WTC11 (cell line): ENCODE measurements around the gene CYP4F22. TPM values are rescaled to one million over a fixed set of nuclear protein-coding genes. Genes with fewer than 3 reads are reported as not detected.

Experiments used
- ATAC-seq: fragments of 200-7000 bp; cut with Tn5 transposase; 2 replicates; pipeline ENCODE4 v1.10.0; 2021; ENCODE audit warnings: mild to moderate bottlenecking, moderate library complexity
- CTCF ChIA-PET: fragments of 300-600 bp; sonication (Branson Sonifier 250); formaldehyde crosslinking; loops from one replicate; lab custom pipeline; 2021; ENCODE audit warnings: antibody characterized with exemption; lab: Charles Lee
- POLR2A ChIA-PET: fragments of 350-600 bp; sonication (Branson Sonifier 250); formaldehyde crosslinking; loops from one replicate; lab custom pipeline; 2021; ENCODE audit warnings: antibody characterized with exemption; lab: Charles Lee
- DNase-seq: peaks from one replicate; pipeline ENCODE4 v3.0.0; 2021; ENCODE audit warnings: low spot score
- H3K27ac Mint-ChIP-seq: 2 replicates; pipeline ENCODE4 v1.8.0; 2021; ENCODE audit warnings: mixed read lengths
- H3K27me3 Mint-ChIP-seq: 2 replicates; pipeline ENCODE4 v1.8.0; 2021; ENCODE audit warnings: low read depth, mild to moderate bottlenecking, moderate library complexity, mixed read lengths
- H3K36me3 Mint-ChIP-seq: 2 replicates; pipeline ENCODE4 v1.8.0; 2021; ENCODE audit warnings: mixed read lengths
- H3K4me1 Mint-ChIP-seq: 2 replicates; pipeline ENCODE4 v1.8.0; 2022; ENCODE audit warnings: mixed read lengths
- H3K4me3 Mint-ChIP-seq: 2 replicates; pipeline ENCODE4 v1.8.0; 2021; ENCODE audit warnings: mild to moderate bottlenecking, moderate library complexity, mixed read lengths
- H3K9me3 Mint-ChIP-seq: 2 replicates; pipeline ENCODE4 v1.8.0; 2021; ENCODE audit warnings: mixed read lengths
- CREM ChIP-seq: sonication (generic); formaldehyde crosslinking; IDR thresholded peaks from 2 replicates; pipeline ENCODE4 v1.8.1; 2022; ENCODE audit warnings: mild to moderate bottlenecking, missing genetic modification reagents, moderate library complexity
- E2F4 ChIP-seq: sonication (generic); formaldehyde crosslinking; IDR thresholded peaks from 2 replicates; pipeline ENCODE4 v1.8.1; 2022; ENCODE audit warnings: low read depth, mild to moderate bottlenecking, moderate library complexity, missing genetic modification reagents, borderline replicate concordance
- ELF4 ChIP-seq: sonication (generic); formaldehyde crosslinking; IDR thresholded peaks from 2 replicates; pipeline ENCODE4 v1.8.1; 2022; ENCODE audit warnings: low read depth, mild to moderate bottlenecking, moderate library complexity, missing genetic modification reagents
- ETV6 ChIP-seq: sonication (generic); formaldehyde crosslinking; IDR thresholded peaks from 2 replicates; pipeline ENCODE4 v1.8.1; 2022; ENCODE audit warnings: mild to moderate bottlenecking, missing genetic modification reagents
- HMGXB4 ChIP-seq: sonication (generic); formaldehyde crosslinking; IDR thresholded peaks from 2 replicates; pipeline ENCODE4 v1.8.1; 2023; ENCODE audit warnings: mild to moderate bottlenecking, moderate library complexity, missing genetic modification reagents
- JUN ChIP-seq: sonication (generic); formaldehyde crosslinking; IDR thresholded peaks from 2 replicates; pipeline ENCODE4 v1.8.0; 2023; ENCODE audit warnings: mild to moderate bottlenecking, missing genetic modification reagents
- OVOL2 ChIP-seq: fragments of 250-450 bp; sonication (Bioruptor Pico); IDR thresholded peaks from 2 replicates; pipeline ENCODE4 v1.9.0; 2021; ENCODE audit warnings: mild to moderate bottlenecking, borderline replicate concordance
- STAT6 ChIP-seq: sonication (generic); formaldehyde crosslinking; conservative IDR thresholded peaks from 2 replicates; pipeline ENCODE4 v1.8.1; 2023; ENCODE audit warnings: mild to moderate bottlenecking, low read depth, missing genetic modification reagents, moderate library complexity
- USF1 ChIP-seq: sonication (generic); formaldehyde crosslinking; IDR thresholded peaks from 2 replicates; pipeline ENCODE4 v1.8.0; 2022; ENCODE audit warnings: mild to moderate bottlenecking, missing genetic modification reagents
- ZNF232 ChIP-seq: sonication (generic); formaldehyde crosslinking; IDR thresholded peaks from 2 replicates; pipeline ENCODE4 v1.8.0; 2022; ENCODE audit warnings: mild to moderate bottlenecking, missing genetic modification reagents
- ZNF281 ChIP-seq: sonication (generic); formaldehyde crosslinking; IDR thresholded peaks from 2 replicates; pipeline ENCODE4 v1.8.0; 2023; ENCODE audit warnings: mild to moderate bottlenecking, missing genetic modification reagents
- ZNF317 ChIP-seq: sonication (generic); formaldehyde crosslinking; IDR thresholded peaks from 2 replicates; pipeline ENCODE4 v1.8.1; 2023; ENCODE audit warnings: low read depth, mild to moderate bottlenecking, moderate library complexity, missing genetic modification reagents, borderline replicate concordance
- ZNF425 ChIP-seq: fragments of 250-450 bp; sonication (Bioruptor Pico); conservative IDR thresholded peaks from 2 replicates; pipeline ENCODE4 v1.9.0; 2021; ENCODE audit warnings: mild to moderate bottlenecking
- ZNF671 ChIP-seq: fragments of 250-450 bp; sonication (Bioruptor Pico); IDR thresholded peaks from 2 replicates; pipeline ENCODE4 v1.8.0; 2021; ENCODE audit warnings: mild to moderate bottlenecking
- total RNA-seq: library from RNA; stranded (reverse); gene quantifications from 3 replicates; pipeline ENCODE4 v1.2.3, GENCODE V29; 2021
- TF ChIP-seq, protein P1 (sequence below): fragments of 250-450 bp; sonication (Bioruptor Pico); IDR thresholded peaks from 2 replicates; pipeline ENCODE4 v1.8.0; 2021; ENCODE audit warnings: mild to moderate bottlenecking
- TF ChIP-seq, protein P2 (sequence below): fragments of 250-450 bp; sonication (Bioruptor Pico); IDR thresholded peaks from 2 replicates; pipeline ENCODE4 v1.9.0; 2021; ENCODE audit warnings: mild to moderate bottlenecking, borderline replicate concordance
- TF ChIP-seq, protein P3 (sequence below): sonication (generic); formaldehyde crosslinking; IDR thresholded peaks from 2 replicates; pipeline ENCODE4 v1.8.1; 2023; ENCODE audit warnings: mild to moderate bottlenecking, missing genetic modification reagents, moderate library complexity

Gene CYP4F22
- total RNA-seq, 1 experiment from 2014 or later, result 1.2 TPM

GRCh38 chr19:15498910-15499309 lies 9.4 kb upstream of the CYP4F22 start:
- no peaks in the 10 kb centered on the region for H3K36me3 Mint-ChIP-seq
- TF ChIP-seq, protein P1, sequence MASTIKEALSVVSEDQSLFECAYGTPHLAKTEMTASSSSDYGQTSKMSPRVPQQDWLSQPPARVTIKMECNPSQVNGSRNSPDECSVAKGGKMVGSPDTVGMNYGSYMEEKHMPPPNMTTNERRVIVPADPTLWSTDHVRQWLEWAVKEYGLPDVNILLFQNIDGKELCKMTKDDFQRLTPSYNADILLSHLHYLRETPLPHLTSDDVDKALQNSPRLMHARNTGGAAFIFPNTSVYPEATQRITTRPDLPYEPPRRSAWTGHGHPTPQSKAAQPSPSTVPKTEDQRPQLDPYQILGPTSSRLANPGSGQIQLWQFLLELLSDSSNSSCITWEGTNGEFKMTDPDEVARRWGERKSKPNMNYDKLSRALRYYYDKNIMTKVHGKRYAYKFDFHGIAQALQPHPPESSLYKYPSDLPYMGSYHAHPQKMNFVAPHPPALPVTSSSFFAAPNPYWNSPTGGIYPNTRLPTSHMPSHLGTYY (CRISPR knock-in tag), result no peak
- TF ChIP-seq, protein P2, sequence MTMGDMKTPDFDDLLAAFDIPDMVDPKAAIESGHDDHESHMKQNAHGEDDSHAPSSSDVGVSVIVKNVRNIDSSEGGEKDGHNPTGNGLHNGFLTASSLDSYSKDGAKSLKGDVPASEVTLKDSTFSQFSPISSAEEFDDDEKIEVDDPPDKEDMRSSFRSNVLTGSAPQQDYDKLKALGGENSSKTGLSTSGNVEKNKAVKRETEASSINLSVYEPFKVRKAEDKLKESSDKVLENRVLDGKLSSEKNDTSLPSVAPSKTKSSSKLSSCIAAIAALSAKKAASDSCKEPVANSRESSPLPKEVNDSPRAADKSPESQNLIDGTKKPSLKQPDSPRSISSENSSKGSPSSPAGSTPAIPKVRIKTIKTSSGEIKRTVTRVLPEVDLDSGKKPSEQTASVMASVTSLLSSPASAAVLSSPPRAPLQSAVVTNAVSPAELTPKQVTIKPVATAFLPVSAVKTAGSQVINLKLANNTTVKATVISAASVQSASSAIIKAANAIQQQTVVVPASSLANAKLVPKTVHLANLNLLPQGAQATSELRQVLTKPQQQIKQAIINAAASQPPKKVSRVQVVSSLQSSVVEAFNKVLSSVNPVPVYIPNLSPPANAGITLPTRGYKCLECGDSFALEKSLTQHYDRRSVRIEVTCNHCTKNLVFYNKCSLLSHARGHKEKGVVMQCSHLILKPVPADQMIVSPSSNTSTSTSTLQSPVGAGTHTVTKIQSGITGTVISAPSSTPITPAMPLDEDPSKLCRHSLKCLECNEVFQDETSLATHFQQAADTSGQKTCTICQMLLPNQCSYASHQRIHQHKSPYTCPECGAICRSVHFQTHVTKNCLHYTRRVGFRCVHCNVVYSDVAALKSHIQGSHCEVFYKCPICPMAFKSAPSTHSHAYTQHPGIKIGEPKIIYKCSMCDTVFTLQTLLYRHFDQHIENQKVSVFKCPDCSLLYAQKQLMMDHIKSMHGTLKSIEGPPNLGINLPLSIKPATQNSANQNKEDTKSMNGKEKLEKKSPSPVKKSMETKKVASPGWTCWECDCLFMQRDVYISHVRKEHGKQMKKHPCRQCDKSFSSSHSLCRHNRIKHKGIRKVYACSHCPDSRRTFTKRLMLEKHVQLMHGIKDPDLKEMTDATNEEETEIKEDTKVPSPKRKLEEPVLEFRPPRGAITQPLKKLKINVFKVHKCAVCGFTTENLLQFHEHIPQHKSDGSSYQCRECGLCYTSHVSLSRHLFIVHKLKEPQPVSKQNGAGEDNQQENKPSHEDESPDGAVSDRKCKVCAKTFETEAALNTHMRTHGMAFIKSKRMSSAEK (CRISPR knock-in tag), result no peak
- no peak for TF ChIP-seq ZNF281 (CRISPR knock-in tag)
- no peak for TF ChIP-seq JUN (CRISPR knock-in tag)
- no peak for TF ChIP-seq CREM (CRISPR knock-in tag)
- TF ChIP-seq ZNF671, result no peak
- TF ChIP-seq ZNF425 (CRISPR knock-in tag), result no peak
- TF ChIP-seq ELF4 (CRISPR knock-in tag), result no peak
- TF ChIP-seq USF1 (CRISPR knock-in tag), result no peak
- TF ChIP-seq ETV6 (CRISPR knock-in tag), result no peak
- TF ChIP-seq E2F4, result no peak
- TF ChIP-seq, protein P3, sequence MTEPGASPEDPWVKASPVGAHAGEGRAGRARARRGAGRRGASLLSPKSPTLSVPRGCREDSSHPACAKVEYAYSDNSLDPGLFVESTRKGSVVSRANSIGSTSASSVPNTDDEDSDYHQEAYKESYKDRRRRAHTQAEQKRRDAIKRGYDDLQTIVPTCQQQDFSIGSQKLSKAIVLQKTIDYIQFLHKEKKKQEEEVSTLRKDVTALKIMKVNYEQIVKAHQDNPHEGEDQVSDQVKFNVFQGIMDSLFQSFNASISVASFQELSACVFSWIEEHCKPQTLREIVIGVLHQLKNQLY (CRISPR knock-in tag), result no peak
- no peak for TF ChIP-seq HMGXB4 (CRISPR knock-in tag)
- TF ChIP-seq STAT6 (CRISPR knock-in tag), result no peak
- TF ChIP-seq ZNF317, result no peak
- TF ChIP-seq OVOL2 (CRISPR knock-in tag), result no peak
- TF ChIP-seq ZNF232 (CRISPR knock-in tag), result no peak
- peaks cover 4% of the 10 kb centered on the region for H3K4me1 Mint-ChIP-seq
- ATAC-seq (peak; percentile 62), DNase-seq (peak; percentile 30)
- ChIA-PET CTCF (no interaction called here), POLR2A (no interaction called here)
- H3K9me3 Mint-ChIP-seq, result peaks cover 9% of the 10 kb centered on the region
- H3K27me3 Mint-ChIP-seq, result peaks cover 8% of the 10 kb centered on the region
- no peak overlapping the region for H3K4me3 Mint-ChIP-seq
- H3K27ac Mint-ChIP-seq, result no peak overlapping the region
